K562 (cell line): ENCODE results near the gene LIN28B. TPM values are rescaled to one million over a fixed set of nuclear protein-coding genes. Genes with fewer than 3 reads are reported as not detected.

ENCODE experiments used
- BDP1 ChIP-seq: IDR thresholded peaks from 3 replicates; pipeline ENCODE4 v1.6.1; 2011; ENCODE audit not compliant: insufficient read length, insufficient read depth
- ELF1 ChIP-seq: fragments of 200-800 bp; sonication (Bioruptor generic); IDR thresholded peaks from 2 replicates; pipeline ENCODE4 v1.6.1; 2016; ENCODE audit warnings: missing genetic modification characterization, missing compliant biosample characterization
- EP400 ChIP-seq: fragments of 450-650 bp; IDR thresholded peaks from 2 replicates; pipeline ENCODE4 v1.6.1; 2017; ENCODE audit warnings: antibody characterized with exemption, mild to moderate bottlenecking, moderate library complexity
- HMGN3 ChIP-seq: IDR thresholded peaks from 2 replicates; pipeline ENCODE4 v1.6.1; 2011; ENCODE audit warnings: borderline replicate concordance, low read depth, mild to moderate bottlenecking, mixed read lengths, low read length; ENCODE audit not compliant: insufficient read length; ENCODE audit errors: extremely low read depth
- HNRNPLL ChIP-seq: fragments of 200-400 bp; formaldehyde crosslinking; IDR thresholded peaks from 2 replicates; pipeline ENCODE4 v1.6.1; 2017; ENCODE audit warnings: low read length, low read depth, mild to moderate bottlenecking; ENCODE audit not compliant: poor library complexity, severe bottlenecking
- ILF3 ChIP-seq: fragments of 450-650 bp; IDR thresholded peaks from 2 replicates; pipeline ENCODE4 v1.6.1; 2018; ENCODE audit warnings: antibody characterized with exemption, mild to moderate bottlenecking, moderate library complexity, borderline replicate concordance
- JUND ChIP-seq, 2 experiments: IDR thresholded peaks; 2 replicates in 1 of 2; 3 replicates in 1 of 2; pipeline ENCODE4 v1.6.1; 2011; ENCODE audit warnings: borderline replicate concordance in 2 of 2, low read depth in 2 of 2, low read length in 2 of 2, improper control_type of control experiment in 1 of 2, missing biosample characterization in 1 of 2, missing genetic modification characterization in 1 of 2, missing genetic modification reagents in 1 of 2
- KLF6 ChIP-seq: fragments of 250-450 bp; sonication (Bioruptor Pico); IDR thresholded peaks from 2 replicates; pipeline ENCODE4 v1.4.0; 2020; ENCODE audit warnings: mild to moderate bottlenecking, moderate library complexity, borderline replicate concordance
- LEF1 ChIP-seq: fragments of 450-650 bp; IDR thresholded peaks from 2 replicates; pipeline ENCODE4 v1.6.1; 2016; ENCODE audit warnings: mild to moderate bottlenecking
- MAFK ChIP-seq: IDR thresholded peaks from 2 replicates; pipeline ENCODE4 v1.6.1; 2011; ENCODE audit warnings: low read length, improper control_type of control experiment
- MAZ ChIP-seq, 2 experiments: fragments of 450-650 bp in 1 of 2; sonication (generic) in 1 of 2; formaldehyde crosslinking; IDR thresholded peaks in 1 of 2; conservative IDR thresholded peaks in 1 of 2; 2 replicates each; pipeline versions ENCODE4 v1.4.0 to v1.5.0; 2020; ENCODE audit warnings: mild to moderate bottlenecking in 1 of 2, missing genetic modification reagents in 1 of 2
- MCM7 ChIP-seq, 2 experiments: fragments of 450-650 bp; IDR thresholded peaks; 2 replicates each; pipeline ENCODE4 v1.6.1; 2016 to 2018
- NCOR1 ChIP-seq: fragments of 450-650 bp; IDR thresholded peaks from 2 replicates; pipeline ENCODE4 v1.6.1; 2016; ENCODE audit warnings: mild to moderate bottlenecking, moderate library complexity
- NONO ChIP-seq, 2 experiments: fragments of 200-400 bp in 1 of 2; fragments of 450-650 bp in 1 of 2; formaldehyde crosslinking in 1 of 2; IDR thresholded peaks; 2 replicates each; pipeline ENCODE4 v1.6.1; 2017; ENCODE audit warnings: low read depth in 2 of 2, mild to moderate bottlenecking in 2 of 2, moderate library complexity in 2 of 2, low read length in 1 of 2
- PRMT5 ChIP-seq: sonication (generic); formaldehyde crosslinking; IDR thresholded peaks from 2 replicates; pipeline ENCODE4 v1.5.0; 2020; ENCODE audit warnings: missing genetic modification reagents
- RBM34 ChIP-seq: fragments of 200-400 bp; formaldehyde crosslinking; IDR thresholded peaks from 2 replicates; pipeline ENCODE4 v1.6.1; 2018; ENCODE audit warnings: low read length, borderline replicate concordance; ENCODE audit not compliant: insufficient read depth
- STAT5A ChIP-seq: IDR thresholded peaks from 2 replicates; pipeline ENCODE4 v1.6.1; 2012; ENCODE audit warnings: low read length, inconsistent platforms, borderline replicate concordance
- TEAD1 ChIP-seq, 2 experiments: fragments of 450-650 bp in 1 of 2; sonication (generic) in 1 of 2; formaldehyde crosslinking; IDR thresholded peaks; 2 replicates each; pipeline versions ENCODE4 v1.4.0 to v1.8.0; 2020 to 2022; ENCODE audit warnings: mild to moderate bottlenecking in 2 of 2, missing genetic modification reagents in 1 of 2
- THRAP3 ChIP-seq: fragments of 450-650 bp; IDR thresholded peaks from 2 replicates; pipeline ENCODE4 v1.6.1; 2016; ENCODE audit warnings: mild to moderate bottlenecking, inconsistent platforms, borderline replicate concordance
- TOE1 ChIP-seq, 2 experiments: fragments of 450-650 bp in 1 of 2; sonication (generic) in 1 of 2; formaldehyde crosslinking in 1 of 2; IDR thresholded peaks; 2 replicates each; pipeline versions ENCODE4 v1.7.1 to v1.8.0; 2016 to 2022; ENCODE audit warnings: borderline replicate concordance in 2 of 2, mild to moderate bottlenecking in 2 of 2, antibody characterized with exemption in 1 of 2, inconsistent platforms in 1 of 2, low read depth in 1 of 2, missing genetic modification reagents in 1 of 2, moderate library complexity in 1 of 2
- ZNF695 ChIP-seq: fragments of 450-650 bp; formaldehyde crosslinking; IDR thresholded peaks from 2 replicates; pipeline ENCODE4 v1.4.0; 2020; ENCODE audit warnings: mild to moderate bottlenecking, moderate library complexity
- ZNF785 ChIP-seq: fragments of 250-450 bp; sonication (Bioruptor Pico); IDR thresholded peaks from 2 replicates; pipeline ENCODE4 v1.4.0; 2020; ENCODE audit warnings: mild to moderate bottlenecking
- polyA plus RNA-seq, 8 experiments: library from polyadenylated mRNA; depleted of rRNA in 4 of 8; stranded (reverse) in 5 of 8; unstranded in 3 of 8; fragments of >200 nt; fragmentation: Nextera tagmentation in 2 of 8; fragmentation: Illumina TruSeq in 1 of 8; extraction: Ambion mirVana in 2 of 8; extraction: Trizol in 1 of 8; gene quantifications; 2 replicates each; pipeline versions ENCODE4 v1.2.1 to v1.2.3, GENCODE V29; 2011 to 2014; ENCODE audit warnings: inconsistent platforms in 1 of 8, missing spikeins in 1 of 8
- total RNA-seq, 7 experiments: library from RNA; depleted of rRNA in 6 of 7; stranded (reverse); fragments of >200 nt in 6 of 7; fragmentation: Illumina TruSeq in 2 of 7; extraction: Trizol in 2 of 7; gene quantifications; 2 replicates each; pipeline versions ENCODE4 v1.2.1 to v1.2.3, GENCODE V29; 2011 to 2021; ENCODE audit warnings: low replicate concordance in 1 of 7
- TF ChIP-seq, protein P1 (sequence below): fragments of 450-650 bp; IDR thresholded peaks from 2 replicates; pipeline ENCODE4 v1.6.1; 2018; ENCODE audit not compliant: partially characterized antibody
- TF ChIP-seq, protein P2 (sequence below): fragments of 450-650 bp; conservative IDR thresholded peaks from 2 replicates; pipeline ENCODE4 v1.6.1; 2016; ENCODE audit warnings: missing genetic modification characterization, low read depth, mild to moderate bottlenecking, control low read depth, missing compliant biosample characterization

Gene LIN28B
- total and polyA plus RNA-seq, 9 of the 15 experiments (the other 6 are each of a cell fraction or from before 2014, with no cell fraction given), result 20.9 to 77.3 (median 42.1) TPM

DNA sequence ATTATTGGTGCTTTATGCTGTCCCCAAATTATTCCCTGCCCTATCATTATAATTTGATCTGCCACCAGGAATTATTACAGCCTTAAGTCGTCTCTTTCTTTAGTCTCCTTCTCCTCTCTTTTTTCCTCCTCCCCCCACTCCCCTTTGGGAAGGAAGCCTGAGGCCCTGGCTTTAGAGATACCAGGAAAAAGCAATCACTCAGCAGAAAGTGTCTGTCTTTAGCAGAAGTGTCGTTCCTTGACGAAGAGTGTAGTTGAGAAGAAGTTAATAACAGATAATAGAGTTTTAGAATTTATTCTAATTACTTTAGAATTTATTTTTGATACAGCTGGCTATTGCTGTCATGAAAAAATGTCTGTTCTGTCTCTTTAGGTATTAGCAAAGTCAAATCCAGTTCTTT lies 16.5 kb downstream of the LIN28B start (continued):
- no peak for TF ChIP-seq TOE1 (IDR thresholded peaks at IDR 0.05; ENCODE audit: borderline replicate concordance)
- no peak for TF ChIP-seq TOE1 (CRISPR knock-in tag; IDR thresholded peaks at IDR 0.05; ENCODE audit: borderline replicate concordance, low read depth)
- TF ChIP-seq MAZ (CRISPR knock-in tag; conservative IDR thresholded peaks at IDR 0.05 in 1 of 2, IDR thresholded peaks at IDR 0.05 in 1 of 2), result peak in 1 of 2 experiments; percentile 50; a peak in 1 of 4 replicates
- TF ChIP-seq, protein P1, sequence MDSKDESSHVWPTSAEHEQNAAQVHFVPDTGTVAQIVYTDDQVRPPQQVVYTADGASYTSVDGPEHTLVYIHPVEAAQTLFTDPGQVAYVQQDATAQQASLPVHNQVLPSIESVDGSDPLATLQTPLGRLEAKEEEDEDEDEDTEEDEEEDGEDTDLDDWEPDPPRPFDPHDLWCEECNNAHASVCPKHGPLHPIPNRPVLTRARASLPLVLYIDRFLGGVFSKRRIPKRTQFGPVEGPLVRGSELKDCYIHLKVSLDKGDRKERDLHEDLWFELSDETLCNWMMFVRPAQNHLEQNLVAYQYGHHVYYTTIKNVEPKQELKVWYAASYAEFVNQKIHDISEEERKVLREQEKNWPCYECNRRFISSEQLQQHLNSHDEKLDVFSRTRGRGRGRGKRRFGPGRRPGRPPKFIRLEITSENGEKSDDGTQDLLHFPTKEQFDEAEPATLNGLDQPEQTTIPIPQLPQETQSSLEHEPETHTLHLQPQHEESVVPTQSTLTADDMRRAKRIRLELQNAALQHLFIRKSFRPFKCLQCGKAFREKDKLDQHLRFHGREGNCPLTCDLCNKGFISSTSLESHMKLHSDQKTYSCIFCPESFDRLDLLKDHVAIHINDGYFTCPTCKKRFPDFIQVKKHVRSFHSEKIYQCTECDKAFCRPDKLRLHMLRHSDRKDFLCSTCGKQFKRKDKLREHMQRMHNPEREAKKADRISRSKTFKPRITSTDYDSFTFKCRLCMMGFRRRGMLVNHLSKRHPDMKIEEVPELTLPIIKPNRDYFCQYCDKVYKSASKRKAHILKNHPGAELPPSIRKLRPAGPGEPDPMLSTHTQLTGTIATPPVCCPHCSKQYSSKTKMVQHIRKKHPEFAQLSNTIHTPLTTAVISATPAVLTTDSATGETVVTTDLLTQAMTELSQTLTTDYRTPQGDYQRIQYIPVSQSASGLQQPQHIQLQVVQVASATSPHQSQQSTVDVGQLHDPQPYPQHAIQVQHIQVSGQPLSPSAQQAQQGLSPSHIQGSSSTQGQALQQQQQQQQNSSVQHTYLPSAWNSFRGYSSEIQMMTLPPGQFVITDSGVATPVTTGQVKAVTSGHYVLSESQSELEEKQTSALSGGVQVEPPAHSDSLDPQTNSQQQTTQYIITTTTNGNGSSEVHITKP, result no peak
- peak; percentile 66; the same call in 1 of the 2 replicates for TF ChIP-seq STAT5A
- no peak for TF ChIP-seq ILF3
- TF ChIP-seq ZNF785 (CRISPR knock-in tag), result no peak
- TF ChIP-seq THRAP3, result no peak
- TF ChIP-seq HNRNPLL, result no peak
- TF ChIP-seq RBM34, result no peak
- peak; percentile 42; the same call in 1 of the 2 replicates for TF ChIP-seq MAFK
- TF ChIP-seq KLF6 (CRISPR knock-in tag), result no peak
- no peak for TF ChIP-seq BDP1
- TF ChIP-seq NCOR1, result no peak
- no peak for TF ChIP-seq HMGN3
- TF ChIP-seq MCM7 (IDR thresholded peaks at IDR 0.05), result no peak
- TF ChIP-seq PRMT5 (CRISPR knock-in tag), result no peak
- no peak for TF ChIP-seq EP400
- TF ChIP-seq LEF1, result peak; percentile 65
- TF ChIP-seq TEAD1 (CRISPR knock-in tag; IDR thresholded peaks at IDR 0.05), result no peak
- TF ChIP-seq NONO (IDR thresholded peaks at IDR 0.05; ENCODE audit: low read depth in 2 of 2, low read length in 1 of 2), result no peak
- TF ChIP-seq, protein P2, sequence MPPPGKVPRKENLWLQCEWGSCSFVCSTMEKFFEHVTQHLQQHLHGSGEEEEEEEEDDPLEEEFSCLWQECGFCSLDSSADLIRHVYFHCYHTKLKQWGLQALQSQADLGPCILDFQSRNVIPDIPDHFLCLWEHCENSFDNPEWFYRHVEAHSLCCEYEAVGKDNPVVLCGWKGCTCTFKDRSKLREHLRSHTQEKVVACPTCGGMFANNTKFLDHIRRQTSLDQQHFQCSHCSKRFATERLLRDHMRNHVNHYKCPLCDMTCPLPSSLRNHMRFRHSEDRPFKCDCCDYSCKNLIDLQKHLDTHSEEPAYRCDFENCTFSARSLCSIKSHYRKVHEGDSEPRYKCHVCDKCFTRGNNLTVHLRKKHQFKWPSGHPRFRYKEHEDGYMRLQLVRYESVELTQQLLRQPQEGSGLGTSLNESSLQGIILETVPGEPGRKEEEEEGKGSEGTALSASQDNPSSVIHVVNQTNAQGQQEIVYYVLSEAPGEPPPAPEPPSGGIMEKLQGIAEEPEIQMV (tag), result no peak
- no peak for TF ChIP-seq ZNF695
- TF ChIP-seq JUND (IDR thresholded peaks at IDR 0.05; ENCODE audit: borderline replicate concordance, low read depth, low read length), result 0 out of 2 replicates have a peak, but pooled peaks have one; percentile 11
- TF ChIP-seq JUND (tag; IDR thresholded peaks at IDR 0.05; ENCODE audit: borderline replicate concordance, low read depth, low read length), result no peak
- no peak for TF ChIP-seq ELF1
